ENCODE data around the gene PITX3. TPM values are rescaled to one million over a fixed set of nuclear protein-coding genes. Genes with fewer than 3 reads are reported as not detected.

Gene PITX3
- polyA plus RNA-seq, 4 donors = 0.04 TPM; not detected in 3

- FAIRE-seq = no peak
- Histone ChIP-seq H3K9me3 (ENCODE audit: control insufficient read depth in 2 of 2, insufficient read depth in 1 of 2, low read depth in 1 of 2, low read length in 1 of 2) (no peaks in the 10 kb centered on the region), H3K4me1 (ENCODE audit: control insufficient read depth in 3 of 3, insufficient read depth in 2 of 3, low read depth in 1 of 3, low read length in 2 of 3) (peaks cover 2 to 12% (median 6%) of the 10 kb centered on the region in 3 donors), H3K4me3 (ENCODE audit: low read depth in 1 of 3, low read length in 3 of 3) (no peak overlapping the region), H3K27me3 (ENCODE audit: control insufficient read depth in 3 of 3, insufficient read depth in 3 of 3, low read length in 3 of 3) (no peaks in the 10 kb centered on the region), H3K36me3 (ENCODE audit: control insufficient read depth in 3 of 3, insufficient read depth in 2 of 3, low read depth in 1 of 3, low read length in 3 of 3) (peaks cover 3 to 6% (median 6%) of the 10 kb centered on the region in 3 donors), H3K27ac (ENCODE audit: low read depth in 1 of 3, low read length in 2 of 3) (no peak overlapping the region)
- WGBS, 3 donors = 24 to 40% (median 25%) methylated on average over 2 of the region's 2 CpGs
- no peak for DNase-seq
Observed at GRCh38 chr10:102283890-102284289, 42.6 kb upstream of the PITX3 start.

- no peak overlapping the region for H3K27ac ChIP-seq (ENCODE audit: low read depth in 1 of 3, low read length in 2 of 3)
- H3K9me3 ChIP-seq (ENCODE audit: control insufficient read depth in 2 of 2, insufficient read depth in 1 of 2, low read depth in 1 of 2, low read length in 1 of 2) = no peaks in the 10 kb centered on the region
- no peak overlapping the region for H3K4me3 ChIP-seq (ENCODE audit: low read depth in 1 of 3, low read length in 3 of 3)
- no peaks in the 10 kb centered on the region for H3K27me3 ChIP-seq (ENCODE audit: control insufficient read depth in 3 of 3, insufficient read depth in 3 of 3, low read length in 3 of 3)
- FAIRE-seq (no peak), DNase-seq (no peak)
- peaks cover 2 to 12% (median 6%) of the 10 kb centered on the region in 3 donors for H3K4me1 ChIP-seq (ENCODE audit: control insufficient read depth in 3 of 3, insufficient read depth in 2 of 3, low read depth in 1 of 3, low read length in 2 of 3)
- WGBS, 3 donors = 47 to 56% (median 51%) methylated on average over 2 of the region's 2 CpGs
- H3K36me3 ChIP-seq (ENCODE audit: control insufficient read depth in 3 of 3, insufficient read depth in 2 of 3, low read depth in 1 of 3, low read length in 3 of 3) = peaks cover 2 to 3% (median 3%) of the 10 kb centered on the region in 3 donors
Observed at GRCh38 chr10:102283488-102283887, 42.2 kb upstream of the PITX3 start.

- H3K4me3 ChIP-seq (ENCODE audit: low read depth in 1 of 3, low read length in 3 of 3) = no peak overlapping the region
- WGBS, 3 donors = 41 to 88% (median 77%) methylated on average over 3 of the region's 3 CpGs
- peaks cover 2 to 12% (median 6%) of the 10 kb centered on the region in 3 donors for H3K4me1 ChIP-seq (ENCODE audit: control insufficient read depth in 3 of 3, insufficient read depth in 2 of 3, low read depth in 1 of 3, low read length in 2 of 3)
- no peak overlapping the region for H3K27ac ChIP-seq (ENCODE audit: low read depth in 1 of 3, low read length in 2 of 3)
- FAIRE-seq = no peak
- no peak for DNase-seq
- H3K27me3 ChIP-seq (ENCODE audit: control insufficient read depth in 3 of 3, insufficient read depth in 3 of 3, low read length in 3 of 3) = no peaks in the 10 kb centered on the region
- H3K9me3 ChIP-seq (ENCODE audit: control insufficient read depth in 2 of 2, insufficient read depth in 1 of 2, low read depth in 1 of 2, low read length in 1 of 2) = no peaks in the 10 kb centered on the region
- H3K36me3 ChIP-seq (ENCODE audit: control insufficient read depth in 3 of 3, insufficient read depth in 2 of 3, low read depth in 1 of 3, low read length in 3 of 3) = peaks cover 0 to 13% (median 3%) of the 10 kb centered on the region in 3 donors
Observed at GRCh38 chr10:102281102-102281487, 39.8 kb upstream of the PITX3 start.

GRCh38 chr10:102280397-102281101 is 39.2 kb upstream of the PITX3 start:
- Histone ChIP-seq H3K27ac (ENCODE audit: low read depth in 1 of 3, low read length in 2 of 3) (no peak overlapping the region), H3K36me3 (ENCODE audit: control insufficient read depth in 3 of 3, insufficient read depth in 2 of 3, low read depth in 1 of 3, low read length in 3 of 3) (peaks cover 0 to 13% (median 3%) of the 10 kb centered on the region in 3 donors), H3K4me3 (ENCODE audit: low read depth in 1 of 3, low read length in 3 of 3) (no peak overlapping the region), H3K27me3 (ENCODE audit: control insufficient read depth in 3 of 3, insufficient read depth in 3 of 3, low read length in 3 of 3) (no peaks in the 10 kb centered on the region), H3K4me1 (ENCODE audit: control insufficient read depth in 3 of 3, insufficient read depth in 2 of 3, low read depth in 1 of 3, low read length in 2 of 3) (peaks cover 2 to 12% (median 6%) of the 10 kb centered on the region in 3 donors), H3K9me3 (ENCODE audit: control insufficient read depth in 2 of 2, insufficient read depth in 1 of 2, low read depth in 1 of 2, low read length in 1 of 2) (no peaks in the 10 kb centered on the region)
- whole genome bisulfite sequencing, 3 donors = 13 to 48% (median 30%) methylated on average over 3 of the region's 3 CpGs
- FAIRE-seq = no peak
- DNase-seq = no peak

- Histone ChIP-seq H3K27me3 (ENCODE audit: control insufficient read depth in 3 of 3, insufficient read depth in 3 of 3, low read length in 3 of 3) (no peaks in the 10 kb centered on the region), H3K9me3 (ENCODE audit: control insufficient read depth in 2 of 2, insufficient read depth in 1 of 2, low read depth in 1 of 2, low read length in 1 of 2) (no peaks in the 10 kb centered on the region), H3K27ac (ENCODE audit: low read depth in 1 of 3, low read length in 2 of 3) (no peak overlapping the region), H3K36me3 (ENCODE audit: control insufficient read depth in 3 of 3, insufficient read depth in 2 of 3, low read depth in 1 of 3, low read length in 3 of 3) (peaks cover 0 to 13% (median 3%) of the 10 kb centered on the region in 3 donors), H3K4me1 (ENCODE audit: control insufficient read depth in 3 of 3, insufficient read depth in 2 of 3, low read depth in 1 of 3, low read length in 2 of 3) (peaks cover 2 to 12% (median 6%) of the 10 kb centered on the region in 3 donors), H3K4me3 (ENCODE audit: low read depth in 1 of 3, low read length in 3 of 3) (no peak overlapping the region)
- no peak for DNase-seq
- no peak for FAIRE-seq
Observed at GRCh38 chr10:102279104-102279503, 37.8 kb upstream of the PITX3 start.

- FAIRE-seq = no peak
Observed at GRCh38 chr10:102275343-102275742, 34.0 kb upstream of the PITX3 start.

GRCh38 chr10:102274062-102274461 is 32.8 kb upstream of the PITX3 start:
- WGBS, 3 donors = 73 to 88% (median 75%) methylated on average over 1 of the region's 1 CpG
- Histone ChIP-seq H3K9me3 (ENCODE audit: control insufficient read depth in 2 of 2, insufficient read depth in 1 of 2, low read depth in 1 of 2, low read length in 1 of 2) (no peaks in the 10 kb centered on the region), H3K4me3 (ENCODE audit: low read depth in 1 of 3, low read length in 3 of 3) (no peak overlapping the region), H3K27ac (ENCODE audit: low read depth in 1 of 3, low read length in 2 of 3) (no peak overlapping the region), H3K27me3 (ENCODE audit: control insufficient read depth in 3 of 3, insufficient read depth in 3 of 3, low read length in 3 of 3) (no peaks in the 10 kb centered on the region), H3K36me3 (ENCODE audit: control insufficient read depth in 3 of 3, insufficient read depth in 2 of 3, low read depth in 1 of 3, low read length in 3 of 3) (peaks cover 0 to 23% (median 0%) of the 10 kb centered on the region in 3 donors), H3K4me1 (ENCODE audit: control insufficient read depth in 3 of 3, insufficient read depth in 2 of 3, low read depth in 1 of 3, low read length in 2 of 3) (no peaks in the 10 kb centered on the region)
- DNase-seq = no peak
- FAIRE-seq = no peak

More at GRCh38 chr10:102275343-102275742, 34.0 kb upstream of the PITX3 start:
- H3K36me3 ChIP-seq (ENCODE audit: control insufficient read depth in 3 of 3, insufficient read depth in 2 of 3, low read depth in 1 of 3, low read length in 3 of 3) = peaks cover 0 to 21% (median 0%) of the 10 kb centered on the region in 3 donors
- no peak overlapping the region for H3K27ac ChIP-seq (ENCODE audit: low read depth in 1 of 3, low read length in 2 of 3)
- no peaks in the 10 kb centered on the region for H3K27me3 ChIP-seq (ENCODE audit: control insufficient read depth in 3 of 3, insufficient read depth in 3 of 3, low read length in 3 of 3)
- H3K9me3 ChIP-seq (ENCODE audit: control insufficient read depth in 2 of 2, insufficient read depth in 1 of 2, low read depth in 1 of 2, low read length in 1 of 2) = no peaks in the 10 kb centered on the region
- no peak for DNase-seq
- peaks cover 2 to 6% (median 5%) of the 10 kb centered on the region in 3 donors for H3K4me1 ChIP-seq (ENCODE audit: control insufficient read depth in 3 of 3, insufficient read depth in 2 of 3, low read depth in 1 of 3, low read length in 2 of 3)
- H3K4me3 ChIP-seq (ENCODE audit: low read depth in 1 of 3, low read length in 3 of 3) = no peak overlapping the region
- WGBS, 3 donors = 71 to 85% (median 77%) methylated on average over 2 of the region's 2 CpGs

- peaks cover 0 to 23% (median 2%) of the 10 kb centered on the region in 3 donors for H3K36me3 ChIP-seq (ENCODE audit: control insufficient read depth in 3 of 3, insufficient read depth in 2 of 3, low read depth in 1 of 3, low read length in 3 of 3)
- H3K27ac ChIP-seq (ENCODE audit: low read depth in 1 of 3, low read length in 2 of 3) = peak overlapping the region in 1 of 3 donors; percentile 3
- WGBS, 3 donors = 35 to 50% (median 35%) methylated on average over 3 of the region's 3 CpGs
- DNase-seq = peak; percentile 28 to 31
- no peaks in the 10 kb centered on the region for H3K9me3 ChIP-seq (ENCODE audit: control insufficient read depth in 2 of 2, insufficient read depth in 1 of 2, low read depth in 1 of 2, low read length in 1 of 2)
- no peaks in the 10 kb centered on the region for H3K27me3 ChIP-seq (ENCODE audit: control insufficient read depth in 3 of 3, insufficient read depth in 3 of 3, low read length in 3 of 3)
- H3K4me3 ChIP-seq (ENCODE audit: low read depth in 1 of 3, low read length in 3 of 3) = no peak overlapping the region
- peaks cover 0 to 4% (median 0%) of the 10 kb centered on the region in 3 donors for H3K4me1 ChIP-seq (ENCODE audit: control insufficient read depth in 3 of 3, insufficient read depth in 2 of 3, low read depth in 1 of 3, low read length in 2 of 3)
- FAIRE-seq = no peak
Observed at GRCh38 chr10:102269017-102269416, 27.7 kb upstream of the PITX3 start.
